Pancreas (tissue), 10 donors: ENCODE data around the gene TNIP3. TPM values are rescaled to one million over a fixed set of nuclear protein-coding genes. Genes with fewer than 3 reads are reported as not detected.
A peak's percentile ranks its signal among the peaks of the same experiment; 100 is the strongest.

ENCODE experiments used
- ATAC-seq, 4 donors: fragments of 200-7000 bp; cut with Tn5 transposase; one replicate each; pipeline versions ENCODE4 v1.8.0 to v1.9.1; 2020; ENCODE audit warnings: mild to moderate bottlenecking in 4 of 4, moderate library complexity in 4 of 4
- DNase-seq, 6 donors: peaks; one replicate each; pipeline ENCODE4 v3.0.0-alpha.2; 2020
- FAIRE-seq: peaks from 2 replicates; lab custom pipeline; 2012; peaks lifted over from hg19 to GRCh38; lab: Jason Lieb, UNC
- H3K27ac ChIP-seq, 4 donors: fragments of 200-600 bp; sonication (generic); 1 replicate in 3 of 4; 2 replicates in 1 of 4; pipeline versions ENCODE4 v1.5.0 to v1.8.0; 2020
- H3K27me3 ChIP-seq, 4 donors: fragments of 200-600 bp; one replicate each; pipeline ENCODE4 v1.8.0; 2021
- H3K36me3 ChIP-seq, 3 donors: fragments of 200-600 bp; sonication (generic) in 1 of 3; one replicate each; pipeline versions ENCODE4 v1.5.0 to v1.8.0; 2020 to 2021
- H3K4me1 ChIP-seq, 3 donors: fragments of 200-600 bp; one replicate each; pipeline ENCODE4 v1.8.0; 2021
- H3K4me3 ChIP-seq, 4 donors: fragments of 200-600 bp; sonication (generic) in 2 of 4; one replicate each; pipeline versions ENCODE4 v1.5.0 to v1.8.0; 2020 to 2021
- H3K9me3 ChIP-seq, 4 donors: fragments of 200-600 bp; one replicate each; pipeline ENCODE4 v1.8.0; 2021
- CTCF ChIP-seq, 4 donors: fragments of 200-600 bp; sonication (generic) in 3 of 4; IDR thresholded peaks; one replicate each; pipeline versions ENCODE4 v1.5.0 to v1.8.0; 2021; ENCODE audit warnings: antibody characterized with exemption in 4 of 4
- WGBS, 2 donors: extraction: QIAGEN DNeasy Blood & Tissue Kit; methylation state at CpG; one replicate each; pipeline ENCODE4 v1.1.7; 2013; 5-methylcytosine and 5-hydroxymethylcytosine counted together
- intact Hi-C, 3 donors: fragments of 100-400 bp; cut with DNase I; formaldehyde crosslinking; loops; one replicate each; pipeline versions ENCODE4 v1.11.1 to v1.14.2; 2022
- polyA plus RNA-seq, 2 donors: library from polyadenylated mRNA; stranded (reverse); fragments of 200-250 nt; gene quantifications; one replicate each; pipeline ENCODE4 v1.2.3, GENCODE V29; 2013
- total RNA-seq, 6 donors: library from RNA; stranded (reverse); fragmentation: NEBNext Ultra II Directional in 4 of 6; extraction: Animal tissue kit (Norgen Biotek cat#: 25700) in 4 of 6; gene quantifications; one replicate each; pipeline versions ENCODE4 v1.2.1 to v1.2.4, GENCODE V29; 2021 to 2023
- donor health status: healthy with polysubstance abuse.
- donor health status: DM: no; HTN: no; CAD: no; lungs with moderate emphysema.
- donor health status: DM: no; HTN: no; CAD: no.
- donor health status: control.
- donor health status: control.
- donor health status: Bipolar disorder and iron deficiency.
- donor health status: DM: yes; HTN: yes; CAD: no.
- donor health status: DM: no; HTN: no; CAD: no.
- donor health status: DM: no; HTN: no; CAD: no.
- donor health status: DM: yes; HTN: yes; CAD: no.

The TNIP3 gene
- total and polyA plus RNA-seq, 8 donors = 0.31 TPM; not detected in 7

GRCh38 chr4:121182296-121182695 lies 18.2 kb upstream of the TNIP3 start:
- peak in 1 of 6 donors; percentile 16 for DNase-seq
- intact Hi-C loops = no loop called here
- FAIRE-seq = peak; percentile 34
- H3K27me3 ChIP-seq = no peaks in the 10 kb centered on the region
- ATAC-seq = peak in 2 of 4 donors; percentile 65 to 71
- H3K27ac ChIP-seq = no peak overlapping the region
- no peak overlapping the region for H3K4me3 ChIP-seq
- no peaks in the 10 kb centered on the region for H3K9me3 ChIP-seq
- WGBS, 2 donors = 50 to 55% methylated on average over 3 of the region's 3 CpGs
- TF ChIP-seq CTCF (IDR thresholded peaks at IDR 0.05) = no peak
- no peaks in the 10 kb centered on the region for H3K36me3 ChIP-seq
- H3K4me1 ChIP-seq = no peaks in the 10 kb centered on the region

GRCh38 chr4:121181493-121181892 lies 17.4 kb upstream of the TNIP3 start:
- DNase-seq = no peak
- H3K4me1 ChIP-seq = no peaks in the 10 kb centered on the region
- no peak for TF ChIP-seq CTCF (IDR thresholded peaks at IDR 0.05)
- no peak overlapping the region for H3K4me3 ChIP-seq
- intact Hi-C loops = no loop called here
- WGBS, 2 donors = 65 to 87% methylated on average over 1 of the region's 1 CpG
- no peaks in the 10 kb centered on the region for H3K36me3 ChIP-seq
- no peak for FAIRE-seq
- H3K27me3 ChIP-seq = no peaks in the 10 kb centered on the region
- ATAC-seq = no peak
- H3K9me3 ChIP-seq = no peaks in the 10 kb centered on the region
- H3K27ac ChIP-seq = no peak overlapping the region

- TF ChIP-seq CTCF (IDR thresholded peaks at IDR 0.05) = no peak
- 58 to 66% methylated on average over 3 of the region's 3 CpGs for WGBS, 2 donors
- DNase-seq (no peak), FAIRE-seq (no peak), ATAC-seq (no peak)
- H3K4me1 ChIP-seq = no peaks in the 10 kb centered on the region
- no peak overlapping the region for H3K27ac ChIP-seq
- H3K36me3 ChIP-seq = no peaks in the 10 kb centered on the region
- intact Hi-C loops = no loop called here
- H3K4me3 ChIP-seq = no peak overlapping the region
- no peaks in the 10 kb centered on the region for H3K27me3 ChIP-seq
- H3K9me3 ChIP-seq = no peaks in the 10 kb centered on the region
Observed at GRCh38 chr4:121180558-121180957, 16.4 kb upstream of the TNIP3 start.

GRCh38 chr4:121177246-121178137 lies 13.4 kb upstream of the TNIP3 start:
- WGBS, 2 donors = 20 to 22% methylated on average over 3 of the region's 3 CpGs
- Histone ChIP-seq H3K27me3 (no peaks in the 10 kb centered on the region), H3K27ac (no peak overlapping the region), H3K9me3 (no peaks in the 10 kb centered on the region), H3K4me3 (no peak overlapping the region), H3K36me3 (no peaks in the 10 kb centered on the region), H3K4me1 (no peaks in the 10 kb centered on the region)
- ATAC-seq = peak in 2 of 4 donors; percentile 47
- intact Hi-C loops = no loop called here
- TF ChIP-seq CTCF (IDR thresholded peaks at IDR 0.05) = no peak
- no peak for FAIRE-seq
- DNase-seq = no peak
